ENCODE measurements around the gene PPP3R1. TPM values are rescaled to one million over a fixed set of nuclear protein-coding genes. Genes with fewer than 3 reads are reported as not detected.

Gene PPP3R1
- total RNA-seq, 4 donors from 2014 or later = 34.0 to 44.9 (median 39.9) TPM

GRCh38 chr2:68226794-68227193 lies 25.5 kb downstream of the PPP3R1 start:
- TF ChIP-seq CTCF (IDR thresholded peaks at IDR 0.05) = no peak
- DNase-seq (ENCODE audit: low spot score) (no peak), ATAC-seq (ENCODE audit: low FRiP score) (no peak)

GRCh38 chr2:68225119-68225632 lies 27.2 kb downstream of the PPP3R1 start:
- DNase-seq (ENCODE audit: low spot score) (no peak), ATAC-seq (ENCODE audit: low FRiP score) (no peak)
- no peak for TF ChIP-seq CTCF (IDR thresholded peaks at IDR 0.05)

- TF ChIP-seq CTCF (IDR thresholded peaks at IDR 0.05) = no peak
- no peak for DNase-seq (ENCODE audit: low spot score)
- ATAC-seq (ENCODE audit: low FRiP score) = no peak
Measured at GRCh38 chr2:68223419-68223818, 28.9 kb downstream of the PPP3R1 start.

GRCh38 chr2:68222287-68222686 lies 30.0 kb downstream of the PPP3R1 start:
- DNase-seq (ENCODE audit: low spot score) (no peak), ATAC-seq (ENCODE audit: low FRiP score) (no peak)
- no peak for TF ChIP-seq CTCF (IDR thresholded peaks at IDR 0.05)

GRCh38 chr2:68218343-68218901 lies 33.9 kb downstream of the PPP3R1 start:
- no peak for TF ChIP-seq CTCF (IDR thresholded peaks at IDR 0.05)
- DNase-seq (ENCODE audit: low spot score) (no peak), ATAC-seq (ENCODE audit: low FRiP score) (no peak)

- ATAC-seq (ENCODE audit: low FRiP score) (no peak), DNase-seq (ENCODE audit: low spot score) (no peak)
- TF ChIP-seq CTCF (IDR thresholded peaks at IDR 0.05) = no peak
Measured at GRCh38 chr2:68217729-68218128, 34.6 kb downstream of the PPP3R1 start.
